Lower lobe of right lung (tissue), 2 donors: ENCODE data around the gene ZNF207. TPM values are rescaled to one million over a fixed set of nuclear protein-coding genes. Genes with fewer than 3 reads are reported as not detected.
"Not testable (repeated sequence)": the region's sequence is repeated elsewhere in the genome, so short reads cannot be mapped to it uniquely, and the experiment has no call there.

Experiments
- ATAC-seq, 2 donors: fragments of 200-7000 bp; cut with Tn5 transposase; one replicate each; pipeline ENCODE4 v1.9.1; 2020 to 2022; ENCODE audit warnings: mild to moderate bottlenecking in 2 of 2, moderate library complexity in 2 of 2
- DNase-seq: peaks from one replicate; pipeline ENCODE4 v3.0.0-alpha.2; 2020
- H3K27ac ChIP-seq: fragments of 200-600 bp; one replicate; pipeline ENCODE4 v1.8.0; 2022
- H3K27me3 ChIP-seq: fragments of 200-600 bp; one replicate; pipeline ENCODE4 v1.8.0; 2022; ENCODE audit warnings: low read depth
- H3K36me3 ChIP-seq: fragments of 200-600 bp; one replicate; pipeline ENCODE4 v1.8.0; 2022; ENCODE audit warnings: mild to moderate bottlenecking
- H3K4me1 ChIP-seq: fragments of 200-600 bp; one replicate; pipeline ENCODE4 v1.8.0; 2022
- H3K4me3 ChIP-seq: fragments of 200-600 bp; one replicate; pipeline ENCODE4 v1.8.0; 2022; ENCODE audit warnings: mild to moderate bottlenecking
- H3K9me3 ChIP-seq: fragments of 200-600 bp; one replicate; pipeline ENCODE4 v1.8.0; 2022
- intact Hi-C: fragments of 100-400 bp; cut with DNase I; formaldehyde crosslinking; loops from one replicate; pipeline ENCODE4 v1.11.0; 2022
- total RNA-seq: library from RNA; stranded (reverse); fragmentation: NEBNext Ultra II Directional; extraction: Animal tissue kit (Norgen Biotek cat#: 25700); gene quantifications from one replicate; pipeline ENCODE4 v1.2.1, GENCODE V29; 2021
- TF ChIP-seq, protein P1 (sequence below): fragments of 200-600 bp; IDR thresholded peaks from one replicate; pipeline ENCODE4 v1.8.0; 2022; ENCODE audit warnings: antibody characterized with exemption, mild to moderate bottlenecking
- donor health status: DM: no; HTN: yes; CAD: no; lungs with severe emphysema.

The ZNF207 gene
- total RNA-seq, 1 donor from 2014 or later: 146 TPM

DNA sequence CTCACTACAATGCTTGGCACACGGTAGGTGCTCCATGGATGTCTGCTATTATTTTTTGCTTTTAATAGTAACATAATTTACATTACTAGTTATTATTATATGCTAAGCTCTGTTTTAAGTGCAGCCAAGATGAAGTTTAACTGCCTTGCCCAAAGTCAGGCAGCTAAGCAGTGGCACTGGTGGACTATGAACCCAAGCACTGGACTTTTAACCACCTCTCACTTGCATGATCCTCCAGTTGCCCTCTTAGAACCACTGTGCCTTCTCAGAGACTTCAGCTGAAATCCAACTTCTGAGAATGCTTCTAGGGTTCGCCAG is 1.5 kb upstream of the ZNF207 start:
- peaks cover 19% of the 10 kb centered on the region for H3K36me3 ChIP-seq

DNA sequence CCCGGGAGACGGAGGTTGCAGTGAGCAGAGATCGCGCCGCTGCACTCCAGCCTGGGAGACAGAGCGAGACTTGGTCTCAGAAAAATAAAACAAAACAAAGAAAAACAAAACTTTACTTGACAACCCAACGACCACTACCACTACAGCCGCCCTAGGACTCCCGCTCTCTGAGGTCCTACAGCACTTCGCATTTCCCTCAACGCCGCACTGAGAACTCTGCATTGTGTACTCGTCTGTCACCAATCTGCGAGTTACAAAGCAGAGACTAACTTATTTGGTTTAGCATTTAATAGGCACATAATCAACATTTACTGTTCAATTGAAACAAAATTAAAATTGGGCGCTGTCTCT is 479 bp upstream of the ZNF207 start:
- TF ChIP-seq, protein P1, sequence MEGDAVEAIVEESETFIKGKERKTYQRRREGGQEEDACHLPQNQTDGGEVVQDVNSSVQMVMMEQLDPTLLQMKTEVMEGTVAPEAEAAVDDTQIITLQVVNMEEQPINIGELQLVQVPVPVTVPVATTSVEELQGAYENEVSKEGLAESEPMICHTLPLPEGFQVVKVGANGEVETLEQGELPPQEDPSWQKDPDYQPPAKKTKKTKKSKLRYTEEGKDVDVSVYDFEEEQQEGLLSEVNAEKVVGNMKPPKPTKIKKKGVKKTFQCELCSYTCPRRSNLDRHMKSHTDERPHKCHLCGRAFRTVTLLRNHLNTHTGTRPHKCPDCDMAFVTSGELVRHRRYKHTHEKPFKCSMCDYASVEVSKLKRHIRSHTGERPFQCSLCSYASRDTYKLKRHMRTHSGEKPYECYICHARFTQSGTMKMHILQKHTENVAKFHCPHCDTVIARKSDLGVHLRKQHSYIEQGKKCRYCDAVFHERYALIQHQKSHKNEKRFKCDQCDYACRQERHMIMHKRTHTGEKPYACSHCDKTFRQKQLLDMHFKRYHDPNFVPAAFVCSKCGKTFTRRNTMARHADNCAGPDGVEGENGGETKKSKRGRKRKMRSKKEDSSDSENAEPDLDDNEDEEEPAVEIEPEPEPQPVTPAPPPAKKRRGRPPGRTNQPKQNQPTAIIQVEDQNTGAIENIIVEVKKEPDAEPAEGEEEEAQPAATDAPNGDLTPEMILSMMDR: no peak
- DNase-seq (no peak), ATAC-seq (peak in 1 of 2 donors; percentile 32)
- Histone ChIP-seq H3K36me3 (peaks cover 29% of the 10 kb centered on the region), H3K4me3 (peak overlapping the region; percentile 82), H3K27me3 (no peaks in the 10 kb centered on the region), H3K4me1 (peaks cover 41% of the 10 kb centered on the region), H3K9me3 (no peaks in the 10 kb centered on the region), H3K27ac (peak overlapping the region; percentile 98)
- intact Hi-C loops: no loop called here

More for the DNA sequence above, 1.5 kb upstream of the ZNF207 start:
- Histone ChIP-seq H3K4me3 (no peak overlapping the region), H3K27ac (no peak overlapping the region), H3K9me3 (no peaks in the 10 kb centered on the region), H3K4me1 (peaks cover 31% of the 10 kb centered on the region), H3K27me3 (no peaks in the 10 kb centered on the region)
- intact Hi-C loops: no loop called here
- DNase-seq (no peak), ATAC-seq (no peak)
- TF ChIP-seq, protein P1: no peak

- Histone ChIP-seq H3K4me1 (peaks cover 55% of the 10 kb centered on the region), H3K27me3 (no peaks in the 10 kb centered on the region), H3K4me3 (peak overlapping the region; percentile 82), H3K36me3 (peaks cover 42% of the 10 kb centered on the region), H3K9me3 (no peaks in the 10 kb centered on the region), H3K27ac (peak overlapping the region; percentile 98)
- TF ChIP-seq, protein P1: no peak
- ATAC-seq (peak; percentile 72 to 83), DNase-seq (no peak)
- intact Hi-C loops: no loop called here
Observed at GRCh38 chr17:32350666-32351418, 885 bp downstream of the ZNF207 start.

GRCh38 chr17:32352734-32353133 is 2.8 kb downstream of the ZNF207 start:
- H3K9me3 ChIP-seq, H3K27ac ChIP-seq, H3K27me3 ChIP-seq, ATAC-seq, DNase-seq, intact Hi-C loops: not testable (repeated sequence)
- peaks cover 74% of the 10 kb centered on the region for H3K4me1 ChIP-seq
- H3K36me3 ChIP-seq: peaks cover 61% of the 10 kb centered on the region
- peak overlapping the region; percentile 82 for H3K4me3 ChIP-seq

DNA sequence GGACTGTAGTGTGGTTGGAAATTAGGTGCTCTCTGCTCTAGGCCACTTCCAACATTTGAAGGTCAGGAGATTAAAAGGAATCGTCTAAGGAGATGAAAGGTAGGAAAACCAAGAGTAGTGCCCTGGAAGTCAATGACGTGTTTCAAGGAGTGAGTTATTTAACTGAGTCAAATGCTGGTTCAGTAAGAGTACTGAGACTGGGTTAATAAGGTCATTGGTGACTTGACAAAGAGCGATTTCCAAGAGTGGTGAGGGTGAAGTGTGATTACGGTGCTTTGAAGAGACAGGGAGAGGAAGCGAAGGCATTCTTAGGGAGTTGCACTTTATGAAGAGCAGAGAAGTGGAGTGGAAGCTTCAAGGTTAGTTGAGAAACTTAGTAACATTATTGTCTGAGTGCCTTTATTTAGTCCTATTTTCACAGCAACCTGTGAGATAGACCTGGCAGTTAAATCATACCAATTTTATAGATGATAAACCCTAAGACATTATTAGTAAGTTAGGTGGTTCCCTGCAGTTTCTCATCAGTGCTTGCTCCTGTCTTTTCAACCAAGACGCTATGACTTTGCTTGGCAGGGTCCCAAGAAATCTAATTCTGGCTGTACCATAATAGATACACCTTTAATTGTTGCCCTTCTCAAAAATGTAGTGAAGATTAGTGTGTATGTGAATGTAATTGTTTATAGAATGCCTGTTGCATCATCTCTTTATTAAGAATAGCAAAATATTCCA is 5.9 kb downstream of the ZNF207 start:
- TF ChIP-seq, protein P1: no peak

DNA sequence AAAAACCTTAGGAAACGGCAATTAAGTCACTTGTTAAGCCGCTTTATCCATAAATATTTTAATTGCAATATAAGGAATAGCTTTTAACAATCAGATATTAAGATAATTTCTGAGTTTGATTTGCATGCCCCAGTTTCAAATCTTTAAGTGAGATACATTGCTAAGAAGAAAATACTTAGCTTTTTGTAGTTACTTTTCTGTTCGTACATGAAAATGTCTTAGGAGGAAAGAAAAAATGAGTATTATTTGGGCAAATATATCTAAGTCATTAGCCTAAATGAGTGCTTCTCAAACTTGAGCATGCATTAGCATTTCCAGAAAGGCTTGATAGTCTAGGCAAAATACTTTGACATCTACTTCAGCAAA is 6.4 kb downstream of the ZNF207 start:
- Histone ChIP-seq H3K4me1 (peaks cover 65% of the 10 kb centered on the region), H3K36me3 (peaks cover 98% of the 10 kb centered on the region), H3K27me3 (no peaks in the 10 kb centered on the region), H3K9me3 (no peaks in the 10 kb centered on the region), H3K4me3 (no peak overlapping the region), H3K27ac (no peak overlapping the region)
- no peak for DNase-seq
- intact Hi-C loops: no loop called here
- TF ChIP-seq, protein P1: no peak
- no peak for ATAC-seq

More for the DNA sequence above, 5.9 kb downstream of the ZNF207 start:
- peak overlapping the region; percentile 10 for H3K4me3 ChIP-seq
- H3K27me3 ChIP-seq: no peaks in the 10 kb centered on the region
- peaks cover 92% of the 10 kb centered on the region for H3K36me3 ChIP-seq
- peak; percentile 69 to 71 for ATAC-seq
- H3K27ac ChIP-seq: no peak overlapping the region
- H3K9me3 ChIP-seq: no peaks in the 10 kb centered on the region
- DNase-seq: no peak
- peaks cover 65% of the 10 kb centered on the region for H3K4me1 ChIP-seq
- intact Hi-C loops: no loop called here
